GM12801 (cell line): ENCODE results near the gene LRRC56.

Source experiments
- CTCF ChIP-seq: IDR thresholded peaks from one replicate; pipeline ENCODE4 v1.5.1; 2011; ENCODE audit warnings: control low read depth; ENCODE audit not compliant: insufficient read length; ENCODE audit errors: extremely low read depth

The LRRC56 gene

GRCh38 chr11:581752-582151 lies 44.4 kb downstream of the LRRC56 start:
- no peak for TF ChIP-seq CTCF

DNA sequence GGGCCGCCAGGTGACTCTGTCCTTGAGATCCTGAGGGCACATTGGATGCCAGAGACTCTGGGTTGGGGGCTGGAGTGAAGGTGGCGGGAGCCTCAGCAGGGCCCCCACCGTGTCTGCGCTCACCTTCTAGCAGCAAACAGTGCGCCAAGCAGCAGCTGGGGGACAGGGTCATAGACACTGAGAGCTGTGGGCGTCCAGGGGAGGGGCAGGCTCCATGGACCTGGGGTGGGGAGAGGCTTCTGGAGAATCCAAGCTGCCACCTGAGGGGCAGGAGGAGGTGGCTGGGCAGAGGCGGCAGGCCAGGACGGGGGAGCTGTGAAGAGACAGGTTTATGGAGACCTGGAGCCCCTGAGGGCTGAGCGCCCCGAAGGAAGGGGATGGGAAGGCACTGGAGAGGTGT lies 47.0 kb downstream of the LRRC56 start:
- TF ChIP-seq CTCF: no peak

- TF ChIP-seq CTCF: no peak
Measured at GRCh38 chr11:586376-587316, 49.3 kb downstream of the LRRC56 start.

- TF ChIP-seq CTCF: no peak
Measured at GRCh38 chr11:587546-587945, 50.2 kb downstream of the LRRC56 start.

- TF ChIP-seq CTCF: no peak
Measured at GRCh38 chr11:587978-588380, 50.7 kb downstream of the LRRC56 start.

GRCh38 chr11:589798-590197 lies 52.5 kb downstream of the LRRC56 start:
- TF ChIP-seq CTCF: no peak

- no peak for TF ChIP-seq CTCF
Measured at GRCh38 chr11:590997-591396, 53.7 kb downstream of the LRRC56 start.
